Sigmoid colon (tissue), 7 donors: ENCODE measurements around the gene ARHGAP12. TPM values are rescaled to one million over a fixed set of nuclear protein-coding genes. Genes with fewer than 3 reads are reported as not detected.
A peak's percentile ranks its signal among the peaks of the same experiment; 100 is the strongest.
"Not testable (repeated sequence)": the region's sequence is repeated elsewhere in the genome, so short reads cannot be mapped to it uniquely, and the experiment has no call there.

ENCODE experiments used
- DNase-seq: peaks from one replicate; pipeline ENCODE4 v3.0.0-alpha.2; 2019
- H3K27ac ChIP-seq, 4 donors: fragments of 200-600 bp; sonication (generic); one replicate each; pipeline ENCODE4 v1.5.1; 2016 to 2019; ENCODE audit warnings: mild to moderate bottlenecking in 1 of 4
- H3K27me3 ChIP-seq, 3 donors: fragments of 200-600 bp; sonication (generic); one replicate each; pipeline ENCODE4 v1.5.1; 2019; ENCODE audit warnings: mild to moderate bottlenecking in 1 of 3
- H3K36me3 ChIP-seq, 4 donors: fragments of 200-600 bp; sonication (generic); one replicate each; pipeline ENCODE4 v1.5.1; 2016 to 2019
- H3K4me1 ChIP-seq, 4 donors: fragments of 200-600 bp; sonication (generic); one replicate each; pipeline ENCODE4 v1.5.1; 2017 to 2019
- H3K4me3 ChIP-seq, 4 donors: fragments of 200-600 bp; sonication (generic); one replicate each; pipeline ENCODE4 v1.5.1; 2017 to 2019; ENCODE audit warnings: mild to moderate bottlenecking in 2 of 4, moderate library complexity in 1 of 4
- H3K9me3 ChIP-seq, 4 donors: fragments of 200-600 bp in 3 of 4; sonication (generic) in 3 of 4; one replicate each; pipeline versions ENCODE4 v1.5.1 to v1.6.1; 2013 to 2019
- CTCF ChIP-seq, 4 experiments: fragments of 450-650 bp in 3 of 4; fragments of 200-600 bp in 1 of 4; IDR thresholded peaks; one replicate each; pipeline ENCODE4 v1.5.1; 2016 to 2019; ENCODE audit warnings: antibody characterized with exemption in 4 of 4, mild to moderate bottlenecking in 3 of 4, moderate library complexity in 2 of 4
- EP300 ChIP-seq, 4 donors: sonication (generic); formaldehyde crosslinking; IDR thresholded peaks; one replicate each; pipeline ENCODE4 v1.6.1; 2017; ENCODE audit warnings: antibody characterized with exemption in 4 of 4
- POLR2A ChIP-seq, 2 donors: fragments of 450-650 bp; IDR thresholded peaks; one replicate each; pipeline ENCODE4 v1.6.1; 2016; ENCODE audit warnings: antibody characterized with exemption in 2 of 2, mild to moderate bottlenecking in 2 of 2, moderate library complexity in 2 of 2
- POLR2AphosphoS5 ChIP-seq, 4 donors: sonication (generic); formaldehyde crosslinking; IDR thresholded peaks; one replicate each; pipeline ENCODE4 v1.6.1; 2017; ENCODE audit warnings: antibody characterized with exemption in 4 of 4
- WGBS, 2 donors: extraction: QIAGEN DNeasy Blood & Tissue Kit; methylation state at CpG; one replicate each; pipeline ENCODE4 v1.1.7; 2013; 5-methylcytosine and 5-hydroxymethylcytosine counted together
- intact Hi-C: fragments of 100-400 bp; cut with DNase I; formaldehyde crosslinking; loops from one replicate; pipeline ENCODE4 v1.15.1; 2023
- polyA plus RNA-seq, 3 donors: library from polyadenylated mRNA; stranded (reverse); fragments of 200-250 nt; gene quantifications; one replicate each; pipeline ENCODE4 v1.2.3, GENCODE V29; 2013
- total RNA-seq, 4 donors: library from RNA; depleted of rRNA; stranded (reverse); fragments of >200 nt; gene quantifications; one replicate each; pipeline ENCODE4 v1.1.0, GENCODE V29; 2016
- donor health status: healthy with polysubstance abuse.
- donor health status: Bipolar disorder and iron deficiency.
- donor health status: healthy.

Gene ARHGAP12
- total and polyA plus RNA-seq, 7 donors: 14.1 to 90.5 (median 44.9) TPM

- 48 to 56% methylated on average over 8 of the region's 8 CpGs for WGBS, 2 donors
- Histone ChIP-seq H3K4me1 (peaks cover 0 to 27% (median 19%) of the 10 kb centered on the region in 4 donors), H3K27ac (peak overlapping the region in 3 of 4 donors; percentile 7 to 73 (median 65)), H3K27me3 (no peaks in the 10 kb centered on the region), H3K36me3 (no peaks in the 10 kb centered on the region), H3K4me3 (no peak overlapping the region), H3K9me3 (no peaks in the 10 kb centered on the region)
- no peak for DNase-seq
- TF ChIP-seq CTCF (IDR thresholded peaks at IDR 0.05) (peak; percentile 20 to 66 (median 54)), POLR2A (IDR thresholded peaks at IDR 0.05) (no peak)
- intact Hi-C loops: no loop called here
Measured at GRCh38 chr10:31770307-31770902, 158.2 kb downstream of the ARHGAP12 start.

- no peak for DNase-seq
- TF ChIP-seq EP300 (IDR thresholded peaks at IDR 0.05) (no peak), CTCF (IDR thresholded peaks at IDR 0.05) (no peak), POLR2AphosphoS5 (IDR thresholded peaks at IDR 0.05) (no peak), POLR2A (IDR thresholded peaks at IDR 0.05) (no peak)
- H3K27me3 ChIP-seq: no peaks in the 10 kb centered on the region
- peak overlapping the region in 1 of 4 donors; percentile 73 for H3K27ac ChIP-seq
- WGBS, 2 donors: 64 to 69% methylated on average over 4 of the region's 4 CpGs
- H3K36me3 ChIP-seq: no peaks in the 10 kb centered on the region
- H3K4me3 ChIP-seq: no peak overlapping the region
- no peaks in the 10 kb centered on the region for H3K9me3 ChIP-seq
- H3K4me1 ChIP-seq: peaks cover 0 to 22% (median 14%) of the 10 kb centered on the region in 4 donors
- intact Hi-C loops: no loop called here
Measured at GRCh38 chr10:31769564-31769963, 159.1 kb downstream of the ARHGAP12 start.

GRCh38 chr10:31768935-31769334 is 159.7 kb downstream of the ARHGAP12 start:
- peaks cover 0 to 15% (median 10%) of the 10 kb centered on the region in 4 donors for H3K4me1 ChIP-seq
- H3K27ac ChIP-seq: peak overlapping the region in 1 of 4 donors; percentile 73
- intact Hi-C loops, H3K36me3 ChIP-seq, H3K4me3 ChIP-seq, H3K9me3 ChIP-seq, DNase-seq, H3K27me3 ChIP-seq: not testable (repeated sequence)
- WGBS, 2 donors: 86 to 87% methylated on average over 7 of the region's 7 CpGs

GRCh38 chr10:31768467-31768866 is 160.2 kb downstream of the ARHGAP12 start:
- TF ChIP-seq CTCF (IDR thresholded peaks at IDR 0.05): no peak
- TF ChIP-seq POLR2AphosphoS5 (IDR thresholded peaks at IDR 0.05): no peak
- TF ChIP-seq POLR2A (IDR thresholded peaks at IDR 0.05): no peak
- no peak for TF ChIP-seq EP300 (IDR thresholded peaks at IDR 0.05)
- Histone ChIP-seq H3K36me3 (no peaks in the 10 kb centered on the region), H3K27me3 (no peaks in the 10 kb centered on the region), H3K9me3 (no peaks in the 10 kb centered on the region), H3K4me1 (peaks cover 0 to 15% (median 10%) of the 10 kb centered on the region in 4 donors), H3K4me3 (no peak overlapping the region), H3K27ac (peak overlapping the region in 1 of 4 donors; percentile 73)
- WGBS, 2 donors: 95 to 100% methylated on average over 1 of the region's 1 CpG
- no peak for DNase-seq
- intact Hi-C loops: no loop called here

- Histone ChIP-seq H3K4me3 (no peak overlapping the region), H3K27ac (no peak overlapping the region), H3K9me3 (no peaks in the 10 kb centered on the region), H3K27me3 (no peaks in the 10 kb centered on the region), H3K36me3 (no peaks in the 10 kb centered on the region), H3K4me1 (peaks cover 0 to 13% (median 8%) of the 10 kb centered on the region in 4 donors)
- DNase-seq: no peak
- TF ChIP-seq EP300 (IDR thresholded peaks at IDR 0.05) (no peak), POLR2AphosphoS5 (IDR thresholded peaks at IDR 0.05) (no peak), POLR2A (IDR thresholded peaks at IDR 0.05) (no peak), CTCF (IDR thresholded peaks at IDR 0.05) (no peak)
- 76 to 77% methylated on average over 9 of the region's 9 CpGs for WGBS, 2 donors
- intact Hi-C loops: no loop called here
Measured at GRCh38 chr10:31765541-31765940, 163.1 kb downstream of the ARHGAP12 start.
